Left kidney (tissue), 2 donors: ENCODE data around the gene SERPINB13. TPM values are rescaled to one million over a fixed set of nuclear protein-coding genes. Genes with fewer than 3 reads are reported as not detected.

Source experiments
- DNase-seq: peaks from one replicate; pipeline ENCODE4 v3.0.0-alpha.2; 2013
- polyA plus RNA-seq: library from polyadenylated mRNA; unstranded; fragments of 120-200 nt; gene quantifications from one replicate; pipeline ENCODE4 v1.2.1, GENCODE V29; 2013; ENCODE audit not compliant: insufficient read length

SERPINB13 gene
- polyA plus RNA-seq, 1 donor = not detected

GRCh38 chr18:63648241-63648640 is 61.1 kb downstream of the SERPINB13 start:
- no peak for DNase-seq

Other genes with a start within 250 kb of the SERPINB13 start
- 51.6 TPM for gene KDSR, start 220.1 kb upstream of the SERPINB13 start, polyA plus RNA-seq
- 62.1 TPM for gene VPS4B, start 164.9 kb upstream of the SERPINB13 start, polyA plus RNA-seq
- 0.13 TPM for gene SERPINB5, start 110.4 kb upstream of the SERPINB13 start, polyA plus RNA-seq
- gene SERPINB12, start 45.0 kb upstream of the SERPINB13 start, polyA plus RNA-seq = not detected
- not detected for gene SERPINB4, start 56.9 kb downstream of the SERPINB13 start, polyA plus RNA-seq
- 0.12 TPM for gene SERPINB3, start 74.5 kb downstream of the SERPINB13 start, polyA plus RNA-seq
- gene SERPINB11, start 115.6 kb downstream of the SERPINB13 start, polyA plus RNA-seq = not detected
- 1.0 TPM for gene SERPINB7, start 188.1 kb downstream of the SERPINB13 start, polyA plus RNA-seq